ENCODE data around the gene MCCC2. TPM values are rescaled to one million over a fixed set of nuclear protein-coding genes. Genes with fewer than 3 reads are reported as not detected.
A peak's percentile ranks its signal among the peaks of the same experiment; 100 is the strongest.

Gene MCCC2
- total and polyA plus RNA-seq, 2 of the 13 experiments (the other 11 are each of a cell fraction or from before 2014, with no cell fraction given): 44.8 to 83.6 TPM

DNA sequence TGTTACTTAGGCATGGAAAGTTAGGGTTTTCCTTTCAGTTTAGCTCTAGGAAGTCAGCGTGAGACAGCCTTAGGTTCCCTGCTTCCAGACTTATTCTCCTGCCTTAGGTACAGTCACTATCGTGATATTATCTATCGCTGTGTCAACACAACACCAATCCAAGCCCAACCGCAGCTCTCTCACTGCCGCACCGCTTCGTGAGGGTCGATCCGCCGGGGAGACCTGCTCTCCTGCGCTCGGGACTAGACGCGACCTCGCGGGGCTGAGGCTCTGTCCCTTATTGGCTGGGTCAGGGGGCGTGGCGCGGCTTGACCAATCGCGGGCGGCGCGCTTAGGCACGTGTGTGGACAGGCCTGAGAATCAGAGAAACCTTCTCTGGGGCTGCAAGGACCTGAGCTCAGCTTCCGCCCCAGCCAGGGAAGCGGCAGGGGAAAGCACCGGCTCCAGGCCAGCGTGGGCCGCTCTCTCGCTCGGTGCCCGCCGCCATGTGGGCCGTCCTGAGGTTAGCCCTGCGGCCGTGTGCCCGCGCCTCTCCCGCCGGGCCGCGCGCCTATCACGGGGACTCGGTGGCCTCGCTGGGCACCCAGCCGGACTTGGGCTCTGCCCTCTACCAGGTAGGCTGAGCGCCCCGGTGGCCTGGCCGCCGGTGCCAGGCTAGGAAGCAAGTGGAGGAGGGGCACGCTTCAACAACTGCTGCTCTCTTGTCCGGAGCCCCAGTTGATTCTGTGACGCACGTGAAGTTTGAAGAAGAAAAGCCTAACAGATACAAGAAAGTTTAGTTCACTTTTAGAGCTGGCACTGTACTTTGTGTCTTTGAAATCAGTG lies at the start of gene MCCC2 (continued):
- TF ChIP-seq, protein P1, sequence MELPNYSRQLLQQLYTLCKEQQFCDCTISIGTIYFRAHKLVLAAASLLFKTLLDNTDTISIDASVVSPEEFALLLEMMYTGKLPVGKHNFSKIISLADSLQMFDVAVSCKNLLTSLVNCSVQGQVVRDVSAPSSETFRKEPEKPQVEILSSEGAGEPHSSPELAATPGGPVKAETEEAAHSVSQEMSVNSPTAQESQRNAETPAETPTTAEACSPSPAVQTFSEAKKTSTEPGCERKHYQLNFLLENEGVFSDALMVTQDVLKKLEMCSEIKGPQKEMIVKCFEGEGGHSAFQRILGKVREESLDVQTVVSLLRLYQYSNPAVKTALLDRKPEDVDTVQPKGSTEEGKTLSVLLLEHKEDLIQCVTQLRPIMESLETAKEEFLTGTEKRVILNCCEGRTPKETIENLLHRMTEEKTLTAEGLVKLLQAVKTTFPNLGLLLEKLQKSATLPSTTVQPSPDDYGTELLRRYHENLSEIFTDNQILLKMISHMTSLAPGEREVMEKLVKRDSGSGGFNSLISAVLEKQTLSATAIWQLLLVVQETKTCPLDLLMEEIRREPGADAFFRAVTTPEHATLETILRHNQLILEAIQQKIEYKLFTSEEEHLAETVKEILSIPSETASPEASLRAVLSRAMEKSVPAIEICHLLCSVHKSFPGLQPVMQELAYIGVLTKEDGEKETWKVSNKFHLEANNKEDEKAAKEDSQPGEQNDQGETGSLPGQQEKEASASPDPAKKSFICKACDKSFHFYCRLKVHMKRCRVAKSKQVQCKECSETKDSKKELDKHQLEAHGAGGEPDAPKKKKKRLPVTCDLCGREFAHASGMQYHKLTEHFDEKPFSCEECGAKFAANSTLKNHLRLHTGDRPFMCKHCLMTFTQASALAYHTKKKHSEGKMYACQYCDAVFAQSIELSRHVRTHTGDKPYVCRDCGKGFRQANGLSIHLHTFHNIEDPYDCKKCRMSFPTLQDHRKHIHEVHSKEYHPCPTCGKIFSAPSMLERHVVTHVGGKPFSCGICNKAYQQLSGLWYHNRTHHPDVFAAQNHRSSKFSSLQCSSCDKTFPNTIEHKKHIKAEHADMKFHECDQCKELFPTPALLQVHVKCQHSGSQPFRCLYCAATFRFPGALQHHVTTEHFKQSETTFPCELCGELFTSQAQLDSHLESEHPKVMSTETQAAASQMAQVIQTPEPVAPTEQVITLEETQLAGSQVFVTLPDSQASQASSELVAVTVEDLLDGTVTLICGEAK (IDR thresholded peaks at IDR 0.05): no peak
- TF ChIP-seq, protein P1 (CRISPR knock-in tag; IDR thresholded peaks at IDR 0.05): peak; percentile 87
- TF ChIP-seq SOX6 (IDR thresholded peaks at IDR 0.05): no peak
- TF ChIP-seq SOX6 (CRISPR knock-in tag; IDR thresholded peaks at IDR 0.05): 0 out of 2 replicates have a peak, but pooled peaks have one; percentile 23
- TF ChIP-seq ZNF878 (CRISPR knock-in tag; IDR thresholded peaks at IDR 0.05): peak; percentile 20; the same call in 1 of the 2 replicates
- TF ChIP-seq FLYWCH1 (CRISPR knock-in tag; IDR thresholded peaks at IDR 0.05): no peak
- no peak for TF ChIP-seq ZNF589 (CRISPR knock-in tag; conservative IDR thresholded peaks at IDR 0.05)
- TF ChIP-seq ZNF446 (CRISPR knock-in tag; IDR thresholded peaks at IDR 0.05): no peak
- TF ChIP-seq NR1H2 (CRISPR knock-in tag; IDR thresholded peaks at IDR 0.05; ENCODE audit: borderline replicate concordance, low read depth): 0 out of 2 replicates have a peak, but pooled peaks have one; percentile 63
- no peak for TF ChIP-seq RBAK (CRISPR knock-in tag; IDR thresholded peaks at IDR 0.05)
- TF ChIP-seq, protein P2, sequence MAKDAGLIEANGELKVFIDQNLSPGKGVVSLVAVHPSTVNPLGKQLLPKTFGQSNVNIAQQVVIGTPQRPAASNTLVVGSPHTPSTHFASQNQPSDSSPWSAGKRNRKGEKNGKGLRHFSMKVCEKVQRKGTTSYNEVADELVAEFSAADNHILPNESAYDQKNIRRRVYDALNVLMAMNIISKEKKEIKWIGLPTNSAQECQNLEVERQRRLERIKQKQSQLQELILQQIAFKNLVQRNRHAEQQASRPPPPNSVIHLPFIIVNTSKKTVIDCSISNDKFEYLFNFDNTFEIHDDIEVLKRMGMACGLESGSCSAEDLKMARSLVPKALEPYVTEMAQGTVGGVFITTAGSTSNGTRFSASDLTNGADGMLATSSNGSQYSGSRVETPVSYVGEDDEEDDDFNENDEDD (CRISPR knock-in tag; IDR thresholded peaks at IDR 0.05; ENCODE audit: borderline replicate concordance): peak; percentile 59; the same call in 1 of the 2 replicates
- no peak for TF ChIP-seq NFIC (IDR thresholded peaks at IDR 0.05; ENCODE audit: low read length)
- no peak for TF ChIP-seq ZSCAN22 (CRISPR knock-in tag; IDR thresholded peaks at IDR 0.05)
- no peak for TF ChIP-seq CENPX (CRISPR knock-in tag; IDR thresholded peaks at IDR 0.05)
- TF ChIP-seq PCBP2 (optimal IDR thresholded peaks at IDR 0.05; ENCODE audit: low read depth, low read length, poor library complexity, severe bottlenecking): no peak
- TF ChIP-seq ZNF644 (CRISPR knock-in tag; IDR thresholded peaks at IDR 0.05; ENCODE audit: low read depth): no peak
- TF ChIP-seq ZBTB38 (CRISPR knock-in tag; IDR thresholded peaks at IDR 0.05): peak; percentile 59; the same call in 1 of the 2 replicates
- peak; percentile 56; the same call in 1 of the 2 replicates for TF ChIP-seq ZNF101 (CRISPR knock-in tag; IDR thresholded peaks at IDR 0.05; ENCODE audit: borderline replicate concordance, low read depth)
- TF ChIP-seq ZNF766 (CRISPR knock-in tag; IDR thresholded peaks at IDR 0.05; ENCODE audit: borderline replicate concordance): 0 out of 2 replicates have a peak, but pooled peaks have one; percentile 78
- TF ChIP-seq ZNF282 (IDR thresholded peaks at IDR 0.05; ENCODE audit: partially characterized antibody): no peak
- TF ChIP-seq SIX1 (CRISPR knock-in tag; IDR thresholded peaks at IDR 0.05; ENCODE audit: borderline replicate concordance): no peak

Measured in HepG2 (cell line).